ENCODE results near the gene EXPH5.
"Not testable (repeated sequence)": the region's sequence is repeated elsewhere in the genome, so short reads cannot be mapped to it uniquely, and the experiment has no call there.

Gene EXPH5

GRCh38 chr11:108599978-108600377, 6.4 kb upstream of the EXPH5 start:
- DNase-seq (ENCODE audit: low spot score) = no peak

- DNase-seq (ENCODE audit: low spot score) = no peak
Measured at GRCh38 chr11:108597736-108598355, 4.3 kb upstream of the EXPH5 start.

- no peak for DNase-seq (ENCODE audit: low spot score)
Measured at GRCh38 chr11:108596701-108597100, 3.1 kb upstream of the EXPH5 start.

GRCh38 chr11:108593923-108594434, 411 bp upstream of the EXPH5 start:
- DNase-seq (ENCODE audit: low spot score) = no peak

GRCh38 chr11:108592591-108593213, 866 bp downstream of the EXPH5 start:
- no peak for DNase-seq (ENCODE audit: low spot score)

GRCh38 chr11:108591893-108592292, 1.7 kb downstream of the EXPH5 start:
- DNase-seq (ENCODE audit: low spot score) = no peak

- no peak for DNase-seq (ENCODE audit: low spot score)
Measured at GRCh38 chr11:108589136-108589535, 4.4 kb downstream of the EXPH5 start.

GRCh38 chr11:108588287-108588686, 5.3 kb downstream of the EXPH5 start:
- no peak for DNase-seq (ENCODE audit: low spot score)

GRCh38 chr11:108587109-108587508, 6.5 kb downstream of the EXPH5 start:
- no peak for DNase-seq (ENCODE audit: low spot score)

- no peak for DNase-seq (ENCODE audit: low spot score)
Measured at GRCh38 chr11:108586600-108586999, 7.0 kb downstream of the EXPH5 start.

- not testable (repeated sequence) for DNase-seq (ENCODE audit: low spot score)
Measured at GRCh38 chr11:108586185-108586584, 7.4 kb downstream of the EXPH5 start.

- DNase-seq (ENCODE audit: low spot score) = no peak
Measured at GRCh38 chr11:108584973-108585372, 8.6 kb downstream of the EXPH5 start.

- no peak for DNase-seq (ENCODE audit: low spot score)
Measured at GRCh38 chr11:108580645-108581044, 12.9 kb downstream of the EXPH5 start.

- DNase-seq (ENCODE audit: low spot score) = no peak
Measured at GRCh38 chr11:108580043-108580442, 13.5 kb downstream of the EXPH5 start.

GRCh38 chr11:108576523-108576922, 17.0 kb downstream of the EXPH5 start:
- DNase-seq (ENCODE audit: low spot score) = no peak

GRCh38 chr11:108574675-108575074, 18.9 kb downstream of the EXPH5 start:
- DNase-seq (ENCODE audit: low spot score) = no peak

GRCh38 chr11:108571001-108571400, 22.6 kb downstream of the EXPH5 start:
- no peak for DNase-seq (ENCODE audit: low spot score)

GRCh38 chr11:108569896-108570295, 23.7 kb downstream of the EXPH5 start:
- DNase-seq (ENCODE audit: low spot score) = no peak

- no peak for DNase-seq (ENCODE audit: low spot score)
Measured at GRCh38 chr11:108568195-108568858, 25.2 kb downstream of the EXPH5 start.

- DNase-seq (ENCODE audit: low spot score) = no peak
Measured at GRCh38 chr11:108565653-108566052, 27.9 kb downstream of the EXPH5 start.

- DNase-seq (ENCODE audit: low spot score) = no peak
Measured at GRCh38 chr11:108562746-108563581, 30.6 kb downstream of the EXPH5 start.

- DNase-seq (ENCODE audit: low spot score) = no peak
Measured at GRCh38 chr11:108561535-108561991, 32.0 kb downstream of the EXPH5 start.
